ENCODE measurements around the gene MAP3K20. TPM values are rescaled to one million over a fixed set of nuclear protein-coding genes. Genes with fewer than 3 reads are reported as not detected.
A peak's percentile ranks its signal among the peaks of the same experiment; 100 is the strongest.

The MAP3K20 gene
- polyA plus RNA-seq, 1 of the 3 experiments (the other 2 are of a cell fraction), result 8.5 TPM

DNA sequence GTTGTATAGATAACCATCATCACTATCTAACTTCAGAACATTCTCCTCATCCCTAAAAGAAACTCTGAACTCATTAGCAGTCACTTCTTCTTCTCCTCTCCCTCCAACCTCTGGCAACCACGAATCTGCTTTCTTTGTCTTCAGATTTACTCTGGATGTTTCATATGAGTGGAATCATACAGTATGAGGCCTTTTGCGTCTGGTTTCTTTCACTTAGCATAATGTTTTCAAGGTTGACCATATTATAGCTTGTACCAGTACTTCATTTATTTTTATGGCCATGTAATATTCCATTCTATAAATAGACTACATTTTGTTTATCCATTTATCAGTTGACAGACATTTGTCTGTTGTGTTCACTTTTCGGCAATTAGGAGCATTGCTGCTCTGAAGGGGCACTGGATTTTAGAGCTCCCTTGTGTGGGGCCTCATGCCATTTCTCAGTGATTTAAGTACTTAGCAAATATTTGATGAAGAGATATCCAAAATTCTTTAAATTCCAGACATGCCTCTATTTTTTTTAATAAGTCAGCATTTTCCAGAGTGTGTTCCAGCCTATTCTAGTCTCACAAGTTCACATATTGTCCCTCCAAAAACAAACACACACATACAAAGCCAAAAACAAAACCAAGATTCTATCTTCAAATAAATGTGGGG is 22.5 kb upstream of the MAP3K20 start:
- Histone ChIP-seq H2AFZ (ENCODE audit: low read depth) (no peak overlapping the region), H3K9me2 (no peaks in the 10 kb centered on the region), H3K4me2 (no peak overlapping the region), H3K36me3 (replicated peaks in 1 of 2; ENCODE audit: control insufficient read depth in 1 of 2, insufficient read depth in 2 of 2, low read length in 1 of 2) (no peaks in the 10 kb centered on the region), H3F3A (replicated peaks; ENCODE audit: insufficient read depth) (peaks cover 22% of the 10 kb centered on the region), H3K79me2 (ENCODE audit: insufficient read depth) (no peaks in the 10 kb centered on the region), H3K9ac (no peak overlapping the region), H3K9me3 (no peaks in the 10 kb centered on the region), H3K27me3 (ENCODE audit: insufficient read depth) (no peaks in the 10 kb centered on the region), H3K27ac (ENCODE audit: low read depth in 2 of 2, low read length in 1 of 2) (peak overlapping the region in 1 of 2 experiments; percentile 28; a peak in 1 of 4 replicates), H3K4me1 (ENCODE audit: control insufficient read depth in 1 of 2, insufficient read depth in 2 of 2, low read depth in 1 of 2, low read length in 1 of 2) (peaks cover 2 to 29% of the 10 kb centered on the region in 2 experiments), H3K4me3 (ENCODE audit: low read depth in 2 of 2, low read length in 1 of 2) (no peak overlapping the region), H4K20me1 (ENCODE audit: insufficient read depth) (no peaks in the 10 kb centered on the region)
- ChIA-PET POLR2A (no interaction called here), CTCF (interaction anchor here (0.7 kb wide), 1 partner anchor 24 kb away, joined by 3 read pairs; no protein-coding TSS in a partner anchor)
- TF ChIP-seq CTCF (IDR thresholded peaks at IDR 0.05), result no peak
- TF ChIP-seq TCF12 (IDR thresholded peaks at IDR 0.05), result 0 out of 2 replicates have a peak, but pooled peaks have one; percentile 9
- no peak for DNase-seq
- WGBS (ENCODE audit: low lambda C conversion rate), result 79% methylated on average over 3 of the region's 3 CpGs

DNA sequence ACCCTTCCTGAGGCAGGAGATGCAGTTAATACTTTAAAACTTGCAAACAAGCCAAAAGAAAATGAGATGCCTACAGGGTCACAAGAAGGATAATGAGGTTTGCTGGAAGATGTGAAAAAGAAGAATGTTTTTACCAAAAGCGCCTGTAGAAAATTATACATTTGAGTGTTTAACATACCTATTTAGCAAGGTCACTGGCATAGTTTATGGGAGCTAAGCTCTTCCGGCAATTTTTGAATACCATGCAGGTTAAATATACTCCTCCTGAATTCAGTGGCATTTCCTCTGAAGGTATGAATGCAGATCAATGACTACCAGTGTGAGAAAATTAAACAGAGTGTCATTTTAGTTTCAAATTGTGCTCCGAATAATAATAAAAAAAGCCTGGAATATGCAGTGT is 21.2 kb upstream of the MAP3K20 start:
- Histone ChIP-seq H3K9me3 (no peaks in the 10 kb centered on the region), H3K4me2 (0 out of 2 replicates have a peak overlapping the region, but pooled peaks have one; percentile 8), H3F3A (replicated peaks; ENCODE audit: insufficient read depth) (peaks cover 10% of the 10 kb centered on the region), H2AFZ (ENCODE audit: low read depth) (no peak overlapping the region), H3K9ac (no peak overlapping the region), H4K20me1 (ENCODE audit: insufficient read depth) (no peaks in the 10 kb centered on the region), H3K4me1 (ENCODE audit: control insufficient read depth in 1 of 2, insufficient read depth in 2 of 2, low read depth in 1 of 2, low read length in 1 of 2) (peaks cover 2 to 24% of the 10 kb centered on the region in 2 experiments), H3K79me2 (ENCODE audit: insufficient read depth) (no peaks in the 10 kb centered on the region), H3K27ac (ENCODE audit: low read depth in 2 of 2, low read length in 1 of 2) (peak overlapping the region; percentile 6 to 50; a peak in 2 of 4 replicates), H3K27me3 (ENCODE audit: insufficient read depth) (no peaks in the 10 kb centered on the region), H3K4me3 (ENCODE audit: low read depth in 2 of 2, low read length in 1 of 2) (no peak overlapping the region), H3K36me3 (replicated peaks in 1 of 2; ENCODE audit: control insufficient read depth in 1 of 2, insufficient read depth in 2 of 2, low read length in 1 of 2) (no peaks in the 10 kb centered on the region), H3K9me2 (no peaks in the 10 kb centered on the region)
- 61% methylated on average over 3 of the region's 3 CpGs for WGBS (ENCODE audit: low lambda C conversion rate)
- TF ChIP-seq RCOR1 (IDR thresholded peaks at IDR 0.05; ENCODE audit: low read length) (no peak), TCF12 (IDR thresholded peaks at IDR 0.05) (peak; percentile 18; the same call in 1 of the 2 replicates)
- POLR2A ChIA-PET, result no interaction called here
- CTCF ChIA-PET, result no interaction called here
- DNase-seq, result no peak

- 97% methylated on average over 3 of the region's 4 CpGs for WGBS (ENCODE audit: low lambda C conversion rate)
- H3K9me2 ChIP-seq, result no peaks in the 10 kb centered on the region
- no peak for DNase-seq
- H2AFZ ChIP-seq (ENCODE audit: low read depth), result no peak overlapping the region
- POLR2A ChIA-PET, result no interaction called here
- H3K4me3 ChIP-seq (ENCODE audit: low read depth in 2 of 2, low read length in 1 of 2), result no peak overlapping the region
- peaks cover 0 to 13% of the 10 kb centered on the region in 2 experiments; a peak in 2 of 4 replicates for H3K4me1 ChIP-seq (ENCODE audit: control insufficient read depth in 1 of 2, insufficient read depth in 2 of 2, low read depth in 1 of 2, low read length in 1 of 2)
- peaks cover 4% of the 10 kb centered on the region for H3F3A ChIP-seq (replicated peaks; ENCODE audit: insufficient read depth)
- CTCF ChIA-PET, result interaction anchor here (1.3 to 2.0 kb wide), 3 partner anchors 12 to 30 kb away, joined by 5 to 10 read pairs (median 6); no protein-coding TSS in a partner anchor
- H3K36me3 ChIP-seq (replicated peaks in 1 of 2; ENCODE audit: control insufficient read depth in 1 of 2, insufficient read depth in 2 of 2, low read length in 1 of 2), result no peaks in the 10 kb centered on the region
- H3K79me2 ChIP-seq (ENCODE audit: insufficient read depth), result no peaks in the 10 kb centered on the region
- H3K9me3 ChIP-seq, result no peaks in the 10 kb centered on the region
- no peak overlapping the region for H3K27ac ChIP-seq (ENCODE audit: low read depth in 2 of 2, low read length in 1 of 2)
- no peaks in the 10 kb centered on the region for H3K27me3 ChIP-seq (ENCODE audit: insufficient read depth)
- H3K9ac ChIP-seq, result no peak overlapping the region
- H3K4me2 ChIP-seq, result no peak overlapping the region
- no peaks in the 10 kb centered on the region for H4K20me1 ChIP-seq (ENCODE audit: insufficient read depth)
- TF ChIP-seq TAF1 (IDR thresholded peaks at IDR 0.05; ENCODE audit: borderline replicate concordance, low read depth, low read length), result no peak
- no peak for TF ChIP-seq TCF12 (IDR thresholded peaks at IDR 0.05)
- no peak for TF ChIP-seq GATA2 (CRISPR knock-in tag; IDR thresholded peaks at IDR 0.05)
- TF ChIP-seq CHD2 (IDR thresholded peaks at IDR 0.05; ENCODE audit: low read length, partially characterized antibody), result no peak
- TF ChIP-seq, protein P1, sequence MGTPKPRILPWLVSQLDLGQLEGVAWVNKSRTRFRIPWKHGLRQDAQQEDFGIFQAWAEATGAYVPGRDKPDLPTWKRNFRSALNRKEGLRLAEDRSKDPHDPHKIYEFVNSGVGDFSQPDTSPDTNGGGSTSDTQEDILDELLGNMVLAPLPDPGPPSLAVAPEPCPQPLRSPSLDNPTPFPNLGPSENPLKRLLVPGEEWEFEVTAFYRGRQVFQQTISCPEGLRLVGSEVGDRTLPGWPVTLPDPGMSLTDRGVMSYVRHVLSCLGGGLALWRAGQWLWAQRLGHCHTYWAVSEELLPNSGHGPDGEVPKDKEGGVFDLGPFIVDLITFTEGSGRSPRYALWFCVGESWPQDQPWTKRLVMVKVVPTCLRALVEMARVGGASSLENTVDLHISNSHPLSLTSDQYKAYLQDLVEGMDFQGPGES (IDR thresholded peaks at IDR 0.05; ENCODE audit: low read depth, low read length), result no peak
- TF ChIP-seq ZBTB33 (IDR thresholded peaks at IDR 0.05; ENCODE audit: borderline replicate concordance, low read depth), result no peak
- TF ChIP-seq SIN3A (IDR thresholded peaks at IDR 0.05; ENCODE audit: borderline replicate concordance, low read depth, low read length), result no peak
- TF ChIP-seq SMC3 (IDR thresholded peaks at IDR 0.05; ENCODE audit: low read depth, low read length), result no peak
- TF ChIP-seq FOSL2 (IDR thresholded peaks at IDR 0.05; ENCODE audit: borderline replicate concordance, low read depth), result no peak
- TF ChIP-seq MEF2A (IDR thresholded peaks at IDR 0.05; ENCODE audit: borderline replicate concordance, low read depth), result no peak
- no peak for TF ChIP-seq USF1 (IDR thresholded peaks at IDR 0.05; ENCODE audit: borderline replicate concordance, low read depth)
- TF ChIP-seq JUND (IDR thresholded peaks at IDR 0.05), result no peak
Observed at GRCh38 chr2:173056705-173057364, 18.8 kb upstream of the MAP3K20 start.

Data from SK-N-SH (cell line).